GM18520 (cell line): ENCODE results near the gene RPS6KA1.
"Not testable (repeated sequence)": the region's sequence is repeated elsewhere in the genome, so short reads cannot be mapped to it uniquely, and the experiment has no call there.

Experiments
- ATAC-seq: cut with Tn5 transposase; IDR thresholded peaks from one replicate; pipeline ENCODE4 v1.9.1; 2021; ENCODE audit not compliant: unreplicated experiment

The RPS6KA1 gene

GRCh38 chr1:26553942-26554682 lies 24.6 kb downstream of the RPS6KA1 start:
- no peak for ATAC-seq

- ATAC-seq = no peak
Measured at GRCh38 chr1:26554781-26555180, 25.2 kb downstream of the RPS6KA1 start.

- ATAC-seq = no peak
Measured at GRCh38 chr1:26555550-26555981, 26.0 kb downstream of the RPS6KA1 start.

GRCh38 chr1:26556111-26556510 lies 26.6 kb downstream of the RPS6KA1 start:
- no peak for ATAC-seq

GRCh38 chr1:26557008-26557407 lies 27.4 kb downstream of the RPS6KA1 start:
- ATAC-seq = no peak

GRCh38 chr1:26558685-26559048 lies 29.1 kb downstream of the RPS6KA1 start:
- no peak for ATAC-seq

GRCh38 chr1:26560403-26560780 lies 30.8 kb downstream of the RPS6KA1 start:
- ATAC-seq = no peak

GRCh38 chr1:26570287-26570686 lies 40.7 kb downstream of the RPS6KA1 start:
- no peak for ATAC-seq

- ATAC-seq = no peak
Measured at GRCh38 chr1:26571381-26571780, 41.8 kb downstream of the RPS6KA1 start.

- ATAC-seq = no peak
Measured at GRCh38 chr1:26574018-26574417, 44.5 kb downstream of the RPS6KA1 start.

GRCh38 chr1:26574719-26575251 lies 45.2 kb downstream of the RPS6KA1 start:
- ATAC-seq = no peak

GRCh38 chr1:26575348-26575747 lies 45.8 kb downstream of the RPS6KA1 start:
- no peak for ATAC-seq

- no peak for ATAC-seq
Measured at GRCh38 chr1:26578167-26578566, 48.6 kb downstream of the RPS6KA1 start.

- no peak for ATAC-seq
Measured at GRCh38 chr1:26579681-26580111, 50.1 kb downstream of the RPS6KA1 start.

GRCh38 chr1:26580116-26580515 lies 50.6 kb downstream of the RPS6KA1 start:
- no peak for ATAC-seq

GRCh38 chr1:26581287-26581651 lies 51.7 kb downstream of the RPS6KA1 start:
- no peak for ATAC-seq

GRCh38 chr1:26582053-26582835 lies 52.7 kb downstream of the RPS6KA1 start:
- no peak for ATAC-seq

- ATAC-seq = no peak
Measured at GRCh38 chr1:26582836-26583460, 53.4 kb downstream of the RPS6KA1 start.

- ATAC-seq = no peak
Measured at GRCh38 chr1:26583646-26584485, 54.3 kb downstream of the RPS6KA1 start.

GRCh38 chr1:26584588-26584987 lies 55.0 kb downstream of the RPS6KA1 start:
- ATAC-seq = not testable (repeated sequence)

- no peak for ATAC-seq
Measured at GRCh38 chr1:26585471-26585870, 55.9 kb downstream of the RPS6KA1 start.
